ENCODE results near the gene CXCL8. TPM values are rescaled to one million over a fixed set of nuclear protein-coding genes. Genes with fewer than 3 reads are reported as not detected.

Gene CXCL8
- total and polyA plus RNA-seq, 9 of the 15 experiments (the other 6 are each of a cell fraction or from before 2014, with no cell fraction given): 1.6 to 7.7 (median 3.3) TPM

DNA sequence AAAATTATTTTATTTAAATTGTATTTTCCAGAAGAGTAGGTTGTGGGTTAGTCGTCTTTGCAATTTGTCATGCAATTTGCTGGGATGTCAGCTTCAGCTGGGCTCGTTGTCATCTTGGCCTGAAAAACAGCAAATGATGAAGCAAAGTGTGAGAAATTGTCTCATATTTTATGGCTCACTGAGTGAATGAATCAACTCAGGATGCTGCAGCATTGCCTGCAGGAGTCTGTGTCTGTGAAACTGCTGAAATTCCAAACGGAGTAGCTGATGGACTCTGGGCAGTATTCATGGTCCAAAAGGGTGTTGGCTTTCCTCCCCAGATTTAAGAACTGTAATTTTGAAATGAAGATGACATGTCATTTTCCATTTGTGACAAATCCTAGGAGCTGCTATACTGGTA, 37.2 kb downstream of the CXCL8 start:
- ChIA-PET CTCF (ENCODE audit: low intra/inter-chr PET ratio) (no interaction called here), POLR2A (no interaction called here)
- Histone ChIP-seq H3K36me3 (ENCODE audit: control insufficient read depth, insufficient read depth, low read length) (no peaks in the 10 kb centered on the region), H3K27ac (ENCODE audit: extremely low read depth, low read depth, low read length) (no peak overlapping the region), H2AFZ (ENCODE audit: low read depth, low read length) (no peak overlapping the region), H3K4me2 (ENCODE audit: insufficient read depth, low read length) (no peak overlapping the region), H4K20me1 (replicated peaks; ENCODE audit: control insufficient read depth, insufficient read depth, low read length) (no peaks in the 10 kb centered on the region), H3K4me3 (no peak overlapping the region), H3K4me1 (replicated peaks in 1 of 2; ENCODE audit: control insufficient read depth in 2 of 2, insufficient read depth in 2 of 2, low read length in 2 of 2) (peaks cover 0 to 2% of the 10 kb centered on the region in 2 experiments; a peak in 1 of 5 replicates), H3K9me3 (replicated peaks; ENCODE audit: control insufficient read depth, insufficient read depth, low read depth, low read length) (no peaks in the 10 kb centered on the region), H3K9ac (ENCODE audit: insufficient read depth in 1 of 2, low read depth in 2 of 2, low read length in 2 of 2) (no peak overlapping the region), H3K9me1 (ENCODE audit: control insufficient read depth, insufficient read depth, low read length) (no peaks in the 10 kb centered on the region), H3K27me3 (ENCODE audit: control insufficient read depth in 2 of 2, insufficient read depth in 2 of 2, low read length in 2 of 2) (no peaks in the 10 kb centered on the region), H3K79me2 (ENCODE audit: control insufficient read depth, insufficient read depth, low read length) (no peaks in the 10 kb centered on the region)
- WGBS (ENCODE audit: insufficient coverage, low coverage, missing lambda C conversion rate): 59% methylated on average over 3 of the region's 3 CpGs
- in situ Hi-C loops (cut with MboI): no loop called here
- no peak for DNase-seq (ENCODE audit: extremely low read depth in 1 of 4, low spot score in 3 of 4)
- no TSS peak for BruUV-seq (replicated peaks)
- FAIRE-seq: no peak
- ATAC-seq: no peak
- TF ChIP-seq RBBP5 (IDR thresholded peaks at IDR 0.05; ENCODE audit: borderline replicate concordance, insufficient read depth, low read length, poor library complexity, severe bottlenecking) (no peak), JUN (IDR thresholded peaks at IDR 0.05; ENCODE audit: borderline replicate concordance, low read depth, low read length) (no peak), JUN (CRISPR knock-in tag; IDR thresholded peaks at IDR 0.05; ENCODE audit: borderline replicate concordance) (no peak), SAFB2 (IDR thresholded peaks at IDR 0.05; ENCODE audit: borderline replicate concordance, low read depth, low read length, severe bottlenecking) (no peak)
- TF ChIP-seq, protein P1, sequence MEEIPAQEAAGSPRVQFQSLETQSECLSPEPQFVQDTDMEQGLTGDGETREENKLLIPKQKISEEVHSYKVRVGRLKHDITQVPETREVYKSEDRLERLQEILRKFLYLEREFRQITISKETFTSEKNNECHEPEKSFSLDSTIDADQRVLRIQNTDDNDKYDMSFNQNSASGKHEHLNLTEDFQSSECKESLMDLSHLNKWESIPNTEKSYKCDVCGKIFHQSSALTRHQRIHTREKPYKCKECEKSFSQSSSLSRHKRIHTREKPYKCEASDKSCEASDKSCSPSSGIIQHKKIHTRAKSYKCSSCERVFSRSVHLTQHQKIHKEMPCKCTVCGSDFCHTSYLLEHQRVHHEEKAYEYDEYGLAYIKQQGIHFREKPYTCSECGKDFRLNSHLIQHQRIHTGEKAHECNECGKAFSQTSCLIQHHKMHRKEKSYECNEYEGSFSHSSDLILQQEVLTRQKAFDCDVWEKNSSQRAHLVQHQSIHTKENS (CRISPR knock-in tag; IDR thresholded peaks at IDR 0.05): no peak
- intact Hi-C loops (cut with micrococcal nuclease): no loop called here
